HepG2 (cell line): ENCODE data around the gene LHX5. TPM values are rescaled to one million over a fixed set of nuclear protein-coding genes. Genes with fewer than 3 reads are reported as not detected.

Experiments used
- ATAC-seq: fragments of 200-7000 bp; cut with Tn5 transposase; 3 replicates; pipeline ENCODE4 v1.9.1; 2020; ENCODE audit warnings: mild to moderate bottlenecking, moderate library complexity
- BruUV-seq: library from RNA; stranded (reverse); fragments of 400-500 nt; replicated peaks from 2 replicates; lab custom pipeline; 2021; lab: Mats Ljungman, UMichigan
- CTCF ChIA-PET: fragments of 300-600 bp; formaldehyde crosslinking; extraction: SDS; loops from one replicate; lab custom pipeline; 2021; ENCODE audit warnings: low total read pairs, inconsistent platforms, low intra/inter-chr PET ratio; lab: Yijun Ruan, JAX
- POLR2A ChIA-PET: fragments of 350-600 bp; sonication (Branson Sonifier 250); formaldehyde crosslinking; loops from one replicate; lab custom pipeline; 2020; ENCODE audit warnings: antibody characterized with exemption, inconsistent platforms; lab: Yijun Ruan, JAX
- DNase-seq: peaks from one replicate; pipeline ENCODE4 v3.0.0-alpha.2; 2015; ENCODE audit warnings: low spot score
- FAIRE-seq: peaks from 3 replicates; lab custom pipeline; 2011; peaks lifted over from hg19 to GRCh38; lab: Jason Lieb, UNC
- H2AFZ ChIP-seq: one replicate; pipeline ENCODE4 v1.6.1; 2011; ENCODE audit warnings: low read length, inconsistent platforms
- H3K27ac ChIP-seq: fragments of 300-600 bp; 3 replicates; pipeline ENCODE4 v1.8.0; 2011; ENCODE audit warnings: mixed run types, mild to moderate bottlenecking, mixed read lengths, low read length, inconsistent platforms; ENCODE audit not compliant: insufficient read depth; ENCODE audit errors: extremely low read length
- H3K27me3 ChIP-seq, 2 experiments: fragments of 200-600 bp in 1 of 2; 2 replicates in 1 of 2; 3 replicates in 1 of 2; pipeline versions ENCODE4 v1.6.0 to v1.8.0; 2011; ENCODE audit warnings: low read length in 2 of 2, mild to moderate bottlenecking in 2 of 2, moderate library complexity in 2 of 2, inconsistent platforms in 1 of 2; ENCODE audit not compliant: insufficient read depth in 2 of 2, control insufficient read depth in 1 of 2
- H3K36me3 ChIP-seq, 2 experiments: fragments of 200-600 bp in 1 of 2; replicated peaks in 1 of 2; 2 replicates in 1 of 2; 3 replicates in 1 of 2; pipeline versions ENCODE4 v1.5.1 to v1.8.0; 2011; ENCODE audit warnings: low read length in 2 of 2, inconsistent platforms in 1 of 2; ENCODE audit not compliant: insufficient read depth in 2 of 2, control insufficient read depth in 1 of 2
- H3K4me1 ChIP-seq: 2 replicates; pipeline ENCODE4 v1.5.1; 2012; ENCODE audit warnings: low read length, inconsistent platforms; ENCODE audit not compliant: insufficient read depth
- H3K4me2 ChIP-seq: 2 replicates; pipeline ENCODE4 v1.6.0; 2011; ENCODE audit warnings: low read depth, low read length, inconsistent platforms
- H3K4me3 ChIP-seq, 3 experiments: fragments of 200-600 bp in 1 of 3; sonication (generic), shearing (Covaris generic) in 1 of 3; replicated peaks in 1 of 3; 2 replicates each; pipeline ENCODE4 v1.5.1; 2011 to 2016; ENCODE audit warnings: low read length in 3 of 3, inconsistent platforms in 2 of 3, low read depth in 2 of 3, mild to moderate bottlenecking in 2 of 3, control low read depth in 1 of 3, mixed read lengths in 1 of 3; ENCODE audit not compliant: insufficient read depth in 1 of 3
- H3K79me2 ChIP-seq: one replicate; pipeline ENCODE4 v1.6.1; 2011; ENCODE audit warnings: low read length, inconsistent platforms; ENCODE audit not compliant: insufficient read depth
- H3K9ac ChIP-seq: 2 replicates; pipeline ENCODE4 v1.6.0; 2011; ENCODE audit warnings: mild to moderate bottlenecking, low read depth, low read length, inconsistent platforms; ENCODE audit not compliant: insufficient read depth
- H3K9me3 ChIP-seq: 2 replicates; pipeline ENCODE4 v1.5.1; 2012; ENCODE audit warnings: mild to moderate bottlenecking, low read length
- H4K20me1 ChIP-seq: 2 replicates; pipeline ENCODE4 v1.6.0; 2011; ENCODE audit warnings: inconsistent platforms, mild to moderate bottlenecking, low read length, moderate library complexity; ENCODE audit not compliant: insufficient read depth
- BRF2 ChIP-seq: sonication (generic); formaldehyde crosslinking; IDR thresholded peaks from 2 replicates; pipeline ENCODE4 v1.8.1; 2022; ENCODE audit warnings: mild to moderate bottlenecking, missing genetic modification reagents
- NCOA1 ChIP-seq: sonication (generic); formaldehyde crosslinking; IDR thresholded peaks from 2 replicates; pipeline ENCODE4 v1.9.0; 2021; ENCODE audit warnings: missing genetic modification reagents
- RERE ChIP-seq: IDR thresholded peaks from 2 replicates; pipeline ENCODE4 v1.6.1; 2016; ENCODE audit warnings: low read depth, missing genetic modification reagents, missing compliant biosample characterization
- USF2 ChIP-seq, 2 experiments: sonication (generic) in 1 of 2; formaldehyde crosslinking in 1 of 2; IDR thresholded peaks; 2 replicates each; pipeline versions ENCODE4 v1.5.1 to v1.6.1; 2011 to 2020; ENCODE audit warnings: borderline replicate concordance in 1 of 2, low read depth in 1 of 2, low read length in 1 of 2, mild to moderate bottlenecking in 1 of 2, missing genetic modification reagents in 1 of 2, moderate library complexity in 1 of 2
- ZNF180 ChIP-seq: sonication (generic); formaldehyde crosslinking; IDR thresholded peaks from 2 replicates; pipeline ENCODE4 v1.4.0; 2020; ENCODE audit warnings: low read depth, missing genetic modification reagents, borderline replicate concordance
- ZNF329 ChIP-seq: sonication (generic); formaldehyde crosslinking; IDR thresholded peaks from 2 replicates; pipeline ENCODE4 v1.9.0; 2021; ENCODE audit warnings: low read depth, mild to moderate bottlenecking, missing genetic modification reagents
- ZSCAN20 ChIP-seq: sonication (generic); formaldehyde crosslinking; IDR thresholded peaks from 2 replicates; pipeline ENCODE4 v1.4.0; 2020; ENCODE audit warnings: missing genetic modification reagents, mild to moderate bottlenecking, borderline replicate concordance
- ZSCAN22 ChIP-seq: sonication (generic); formaldehyde crosslinking; IDR thresholded peaks from 2 replicates; pipeline ENCODE4 v1.4.0; 2020; ENCODE audit warnings: mild to moderate bottlenecking, missing genetic modification reagents
- ZSCAN25 ChIP-seq: sonication (generic); formaldehyde crosslinking; IDR thresholded peaks from 2 replicates; pipeline ENCODE4 v1.8.0; 2022; ENCODE audit warnings: mild to moderate bottlenecking, missing genetic modification reagents
- in situ Hi-C: cut with HindIII; loops from 2 replicates; pipeline ENCODE4 v1.10.0; 2017; ENCODE audit warnings: low pct_unique_long_range_greater_than_20kb; ENCODE audit not compliant: extremely low pct_ligation_motif_present
- intact Hi-C: fragments of 100-400 bp; cut with micrococcal nuclease; formaldehyde crosslinking; loops from one replicate; pipeline ENCODE4 v1.10.0; 2022; ENCODE audit not compliant: unreplicated experiment
- polyA plus RNA-seq, 8 experiments: library from polyadenylated mRNA; depleted of rRNA in 3 of 8; stranded (reverse) in 7 of 8; unstranded in 1 of 8; fragments of >200 nt; fragmentation: Illumina TruSeq in 4 of 8; extraction: Trizol in 4 of 8; gene quantifications; 2 replicates each; pipeline versions ENCODE4 v1.2.1 to v1.2.3, GENCODE V29; 2011 to 2016; ENCODE audit warnings: low read depth in 4 of 8, missing spikeins in 1 of 8, mixed read lengths in 1 of 8; ENCODE audit not compliant: insufficient read depth in 1 of 8
- total RNA-seq, 5 experiments: library from RNA; depleted of rRNA; stranded (reverse); fragments of >200 nt; fragmentation: Illumina TruSeq; extraction: Trizol; gene quantifications; 2 replicates each; pipeline ENCODE4 v1.2.3, GENCODE V29; 2016; ENCODE audit warnings: low read depth in 1 of 5

LHX5 gene
- total and polyA plus RNA-seq, 2 of the 13 experiments (the other 11 are each of a cell fraction or from before 2014, with no cell fraction given): not detected

GRCh38 chr12:113432986-113433385 is 38.7 kb downstream of the LHX5 start:
- ATAC-seq (no peak), FAIRE-seq (no peak), DNase-seq (no peak)
- H2AFZ ChIP-seq: no peak overlapping the region
- CTCF ChIA-PET: no interaction called here
- H3K9me3 ChIP-seq: no peaks in the 10 kb centered on the region
- no peak overlapping the region for H3K4me2 ChIP-seq
- H3K4me3 ChIP-seq: no peak overlapping the region
- H4K20me1 ChIP-seq: no peaks in the 10 kb centered on the region
- POLR2A ChIA-PET: no interaction called here
- in situ Hi-C loops: loop anchor here (10.0 kb wide), 1 partner anchor 482 kb away; no protein-coding TSS in a partner anchor
- no peaks in the 10 kb centered on the region for H3K36me3 ChIP-seq
- H3K4me1 ChIP-seq: no peaks in the 10 kb centered on the region
- no TSS peak for BruUV-seq
- intact Hi-C loops: no loop called here
- no peak overlapping the region for H3K27ac ChIP-seq
- no peak for TF ChIP-seq ZSCAN20 (CRISPR knock-in tag)
- TF ChIP-seq USF2 (IDR thresholded peaks at IDR 0.05; ENCODE audit: low read depth, low read length): no peak
- TF ChIP-seq USF2 (CRISPR knock-in tag; IDR thresholded peaks at IDR 0.05; ENCODE audit: borderline replicate concordance): no peak
- TF ChIP-seq ZSCAN22 (CRISPR knock-in tag): no peak
- no peak for TF ChIP-seq BRF2 (CRISPR knock-in tag)
- no peak for TF ChIP-seq ZNF329 (CRISPR knock-in tag)
- TF ChIP-seq ZNF180 (CRISPR knock-in tag): no peak
- TF ChIP-seq RERE (CRISPR knock-in tag): no peak
- no peak for TF ChIP-seq ZSCAN25
- TF ChIP-seq NCOA1 (CRISPR knock-in tag): no peak
- no peaks in the 10 kb centered on the region for H3K79me2 ChIP-seq
- H3K27me3 ChIP-seq: no peaks in the 10 kb centered on the region
- no peak overlapping the region for H3K9ac ChIP-seq
